ENCODE measurements around the gene EI24. TPM values are rescaled to one million over a fixed set of nuclear protein-coding genes. Genes with fewer than 3 reads are reported as not detected.

The EI24 gene
- total and polyA plus RNA-seq, 9 of the 15 experiments (the other 6 are each of a cell fraction or from before 2014, with no cell fraction given) = 50.4 to 260 (median 168) TPM

DNA sequence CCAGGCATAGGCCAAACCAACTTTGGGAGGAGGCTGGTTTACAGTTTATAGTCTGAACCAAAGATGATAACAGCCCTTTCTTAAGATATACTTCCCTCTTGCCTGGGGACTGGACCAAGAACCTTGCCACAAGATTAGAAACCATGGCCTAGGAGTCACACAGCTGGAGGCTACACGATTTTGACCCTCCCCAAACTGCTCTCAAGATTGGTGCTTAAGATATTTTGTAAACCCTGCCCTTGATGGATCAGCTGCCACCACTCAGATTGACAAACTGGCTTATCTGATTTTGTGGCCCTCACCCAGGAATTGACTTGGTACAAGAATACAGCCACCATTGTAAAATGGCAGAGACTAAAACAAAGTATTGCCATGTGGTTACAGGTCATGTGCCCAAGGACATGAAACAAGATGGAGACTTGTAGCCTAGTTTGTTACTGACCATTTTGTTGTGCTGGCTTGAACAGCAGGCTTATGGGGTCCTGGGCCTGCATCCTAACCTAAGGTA lies 17.4 kb upstream of the EI24 start (continued):
- TF ChIP-seq HNRNPLL (IDR thresholded peaks at IDR 0.05; ENCODE audit: low read depth, low read length, poor library complexity, severe bottlenecking) (no peak), NEUROD1 (IDR thresholded peaks at IDR 0.05; ENCODE audit: borderline replicate concordance, low read depth, low read length, partially characterized antibody) (no peak), RB1 (IDR thresholded peaks at IDR 0.05; ENCODE audit: low read depth) (no peak), WHSC1 (IDR thresholded peaks at IDR 0.05; ENCODE audit: low read length) (no peak), ZNF324 (CRISPR knock-in tag; IDR thresholded peaks at IDR 0.05) (no peak), BHLHE40 (IDR thresholded peaks at IDR 0.05; ENCODE audit: low read length) (0 out of 2 replicates have a peak, but pooled peaks have one; percentile 30), FOXK1 (CRISPR knock-in tag; IDR thresholded peaks at IDR 0.05; ENCODE audit: borderline replicate concordance) (no peak), ZNF583 (CRISPR knock-in tag; IDR thresholded peaks at IDR 0.05) (peak; percentile 83; the same call in 1 of the 2 replicates), HDAC8 (tag; IDR thresholded peaks at IDR 0.05) (peak; percentile 81; the same call in 1 of the 2 replicates), ZNF511 (CRISPR knock-in tag; IDR thresholded peaks at IDR 0.05) (no peak), SMARCA4 (IDR thresholded peaks at IDR 0.05) (peak; percentile 61), GTF2A2 (tag; IDR thresholded peaks at IDR 0.05) (no peak), POLR2AphosphoS5 (IDR thresholded peaks at IDR 0.05; ENCODE audit: control insufficient read depth, insufficient read depth, low read depth, low read length) (no peak; the same call in 1 of the 2 replicates), ZNF584 (CRISPR knock-in tag; IDR thresholded peaks at IDR 0.05; ENCODE audit: low read depth) (peak; percentile 74; the same call in 1 of the 2 replicates), EP400 (IDR thresholded peaks at IDR 0.05) (peak; percentile 75), ZNF212 (CRISPR knock-in tag; IDR thresholded peaks at IDR 0.05) (no peak), NR2C2 (CRISPR knock-in tag; IDR thresholded peaks at IDR 0.05) (no peak), NR2C2 (tag; IDR thresholded peaks at IDR 0.05) (peak; percentile 61; the same call in 1 of the 2 replicates), ZNF592 (IDR thresholded peaks at IDR 0.05) (peak; percentile 97), NRF1 (conservative IDR thresholded peaks at IDR 0.05 in 1 of 2, IDR thresholded peaks at IDR 0.05 in 1 of 2) (no peak), ZNF79 (CRISPR knock-in tag; IDR thresholded peaks at IDR 0.05; ENCODE audit: low read depth) (peak; percentile 68; the same call in 1 of the 2 replicates), POLR2A (conservative IDR thresholded peaks at IDR 0.05) (no peak)
- TF ChIP-seq, protein P1, sequence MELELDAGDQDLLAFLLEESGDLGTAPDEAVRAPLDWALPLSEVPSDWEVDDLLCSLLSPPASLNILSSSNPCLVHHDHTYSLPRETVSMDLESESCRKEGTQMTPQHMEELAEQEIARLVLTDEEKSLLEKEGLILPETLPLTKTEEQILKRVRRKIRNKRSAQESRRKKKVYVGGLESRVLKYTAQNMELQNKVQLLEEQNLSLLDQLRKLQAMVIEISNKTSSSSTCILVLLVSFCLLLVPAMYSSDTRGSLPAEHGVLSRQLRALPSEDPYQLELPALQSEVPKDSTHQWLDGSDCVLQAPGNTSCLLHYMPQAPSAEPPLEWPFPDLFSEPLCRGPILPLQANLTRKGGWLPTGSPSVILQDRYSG (tag; conservative IDR thresholded peaks at IDR 0.05; ENCODE audit: low read depth) = peak; percentile 77
- TF ChIP-seq, protein P2, sequence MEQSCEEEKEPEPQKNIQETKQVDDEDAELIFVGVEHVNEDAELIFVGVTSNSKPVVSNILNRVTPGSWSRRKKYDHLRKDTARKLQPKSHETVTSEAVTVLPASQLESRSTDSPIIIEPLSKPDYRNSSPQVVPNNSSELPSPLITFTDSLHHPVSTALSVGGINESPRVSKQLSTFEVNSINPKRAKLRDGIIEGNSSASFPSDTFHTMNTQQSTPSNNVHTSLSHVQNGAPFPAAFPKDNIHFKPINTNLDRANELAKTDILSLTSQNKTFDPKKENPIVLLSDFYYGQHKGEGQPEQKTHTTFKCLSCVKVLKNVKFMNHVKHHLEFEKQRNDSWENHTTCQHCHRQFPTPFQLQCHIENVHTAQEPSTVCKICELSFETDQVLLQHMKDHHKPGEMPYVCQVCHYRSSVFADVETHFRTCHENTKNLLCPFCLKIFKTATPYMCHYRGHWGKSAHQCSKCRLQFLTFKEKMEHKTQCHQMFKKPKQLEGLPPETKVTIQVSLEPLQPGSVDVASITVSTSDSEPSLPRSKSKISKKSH (CRISPR knock-in tag; IDR thresholded peaks at IDR 0.05) = no peak
